ENCODE data around the gene ZNF593. TPM values are rescaled to one million over a fixed set of nuclear protein-coding genes. Genes with fewer than 3 reads are reported as not detected.

The ZNF593 gene
- 10 to 100 TPM; 10.4 to 41.6 (median 22.5) TPM for total RNA-seq

DNA sequence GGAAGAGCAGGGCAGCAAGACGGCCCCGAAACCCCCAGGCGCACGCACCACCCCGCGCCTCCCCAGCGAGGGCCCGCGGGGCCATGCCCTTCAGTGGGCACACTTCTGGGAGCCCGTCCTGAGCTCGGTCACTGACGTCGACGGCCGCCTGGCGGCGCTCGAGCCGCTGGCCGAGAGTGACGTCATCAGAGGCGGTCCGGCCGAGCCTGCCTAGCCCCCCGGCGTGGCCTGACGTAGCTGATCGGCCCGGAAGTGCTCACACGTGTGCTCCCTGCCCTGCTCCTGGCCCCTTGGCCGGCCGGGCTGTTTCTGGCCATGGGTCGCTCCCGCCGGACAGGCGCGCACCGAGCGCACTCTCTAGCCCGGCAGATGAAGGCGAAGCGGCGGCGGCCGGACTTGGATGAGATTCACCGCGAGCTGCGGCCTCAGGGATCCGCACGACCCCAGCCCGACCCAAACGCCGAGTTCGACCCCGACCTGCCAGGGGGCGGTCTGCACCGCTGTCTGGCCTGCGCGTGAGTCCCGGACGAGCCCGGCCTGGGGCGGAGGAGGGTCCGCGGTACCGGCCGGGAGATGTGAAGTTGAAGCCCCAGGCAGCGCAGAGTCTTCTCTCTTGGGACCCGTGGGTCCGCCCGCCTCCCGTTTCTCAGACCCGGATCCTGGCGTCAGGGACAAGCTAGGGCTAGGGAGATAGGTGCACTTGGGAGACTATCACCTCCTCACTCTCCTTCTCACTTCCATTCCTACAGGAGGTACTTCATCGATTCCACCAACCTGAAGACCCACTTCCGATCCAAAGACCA is at the start of gene ZNF593:
Gene ZNF593, plus strand, starts transcription at position 240 of the 803 bp plus-strand sequence. Its CDS starts 76 bp downstream, at position 316.
- Histone ChIP-seq H3K27me3 (no peaks in the 10 kb centered on the region), H3K27ac (replicated peaks in 1 of 4) (peak within 1 kb of the TSS; percentile 77 to 89 (median 77)), H3K36me3 (peaks cover 0 to 12% (median 7%) of the 10 kb centered on the region in 4 donors), H3K9me3 (no peaks in the 10 kb centered on the region), H3K4me3 (peak within 1 kb of the TSS; percentile 74 to 97 (median 91)), H3K4me1 (peaks cover 20 to 28% (median 24%) of the 10 kb centered on the region in 4 donors)
- DNase-seq (ENCODE audit: extremely low spot score), result peak; percentile 97
- WGBS, result 5% methylated on average over 14 of the region's 76 CpGs
- TF ChIP-seq POLR2AphosphoS5 (IDR thresholded peaks at IDR 0.05) (peak; percentile 83 to 85), EP300 (IDR thresholded peaks at IDR 0.05) (no peak), POLR2A (IDR thresholded peaks at IDR 0.05; ENCODE audit: low read depth) (peak; percentile 66)
- TF ChIP-seq, protein P1, sequence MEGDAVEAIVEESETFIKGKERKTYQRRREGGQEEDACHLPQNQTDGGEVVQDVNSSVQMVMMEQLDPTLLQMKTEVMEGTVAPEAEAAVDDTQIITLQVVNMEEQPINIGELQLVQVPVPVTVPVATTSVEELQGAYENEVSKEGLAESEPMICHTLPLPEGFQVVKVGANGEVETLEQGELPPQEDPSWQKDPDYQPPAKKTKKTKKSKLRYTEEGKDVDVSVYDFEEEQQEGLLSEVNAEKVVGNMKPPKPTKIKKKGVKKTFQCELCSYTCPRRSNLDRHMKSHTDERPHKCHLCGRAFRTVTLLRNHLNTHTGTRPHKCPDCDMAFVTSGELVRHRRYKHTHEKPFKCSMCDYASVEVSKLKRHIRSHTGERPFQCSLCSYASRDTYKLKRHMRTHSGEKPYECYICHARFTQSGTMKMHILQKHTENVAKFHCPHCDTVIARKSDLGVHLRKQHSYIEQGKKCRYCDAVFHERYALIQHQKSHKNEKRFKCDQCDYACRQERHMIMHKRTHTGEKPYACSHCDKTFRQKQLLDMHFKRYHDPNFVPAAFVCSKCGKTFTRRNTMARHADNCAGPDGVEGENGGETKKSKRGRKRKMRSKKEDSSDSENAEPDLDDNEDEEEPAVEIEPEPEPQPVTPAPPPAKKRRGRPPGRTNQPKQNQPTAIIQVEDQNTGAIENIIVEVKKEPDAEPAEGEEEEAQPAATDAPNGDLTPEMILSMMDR (IDR thresholded peaks at IDR 0.05), result peak; percentile 87 to 93 (median 92)
- intact Hi-C loops (cut with DNase I), result loop anchor here (2.0 to 5.0 kb wide), 2 partner anchors 65 to 152 kb away; partner anchors contain the start of gene CEP85

DNA sequence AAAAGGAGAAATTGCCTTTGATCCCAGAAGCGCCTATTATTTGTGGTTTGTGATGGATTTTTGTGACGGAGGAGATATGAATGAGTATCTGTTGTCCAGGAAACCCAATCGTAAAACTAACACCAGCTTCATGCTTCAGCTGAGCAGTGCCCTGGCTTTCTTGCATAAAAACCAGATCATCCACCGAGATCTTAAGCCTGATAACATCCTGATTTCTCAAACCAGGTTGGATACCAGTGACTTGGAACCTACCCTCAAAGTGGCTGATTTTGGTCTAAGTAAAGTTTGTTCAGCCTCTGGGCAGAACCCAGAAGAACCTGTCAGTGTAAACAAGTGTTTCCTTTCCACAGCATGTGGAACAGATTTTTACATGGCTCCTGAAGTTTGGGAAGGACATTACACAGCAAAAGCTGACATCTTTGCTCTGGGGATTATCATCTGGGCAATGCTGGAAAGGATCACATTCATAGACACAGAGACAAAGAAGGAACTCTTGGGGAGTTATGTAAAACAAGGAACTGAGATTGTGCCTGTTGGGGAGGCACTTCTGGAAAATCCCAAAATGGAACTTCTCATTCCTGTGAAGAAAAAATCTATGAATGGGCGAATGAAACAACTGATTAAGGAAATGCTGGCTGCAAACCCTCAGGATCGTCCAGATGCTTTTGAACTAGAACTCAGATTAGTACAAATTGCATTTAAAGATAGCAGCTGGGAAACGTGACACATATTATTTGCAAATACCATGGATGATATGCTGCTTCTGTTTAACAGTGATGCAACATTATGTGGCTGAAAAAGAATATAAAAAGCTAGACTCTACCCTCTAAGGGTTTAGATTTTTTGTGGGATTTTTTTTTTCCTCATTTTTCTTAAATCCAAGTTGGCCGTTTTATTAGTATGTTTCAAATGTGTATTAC is 47.6 kb upstream of the ZNF593 start:
- peaks cover 6 to 38% (median 14%) of the 10 kb centered on the region in 4 donors for H3K4me1 ChIP-seq
- TF ChIP-seq EP300 (IDR thresholded peaks at IDR 0.05), result no peak
- no peaks in the 10 kb centered on the region for H3K9me3 ChIP-seq
- no peak for DNase-seq (ENCODE audit: extremely low spot score)
- no peaks in the 10 kb centered on the region for H3K27me3 ChIP-seq
- WGBS, result 59% methylated on average over 8 of the region's 8 CpGs
- intact Hi-C loops (cut with DNase I), result no loop called here
- H3K36me3 ChIP-seq, result peaks cover 0 to 40% (median 21%) of the 10 kb centered on the region in 4 donors
- H3K4me3 ChIP-seq, result no peak overlapping the region
- H3K27ac ChIP-seq (replicated peaks in 1 of 4), result peak overlapping the region in 3 of 4 donors; percentile 3 to 16 (median 14)

DNA sequence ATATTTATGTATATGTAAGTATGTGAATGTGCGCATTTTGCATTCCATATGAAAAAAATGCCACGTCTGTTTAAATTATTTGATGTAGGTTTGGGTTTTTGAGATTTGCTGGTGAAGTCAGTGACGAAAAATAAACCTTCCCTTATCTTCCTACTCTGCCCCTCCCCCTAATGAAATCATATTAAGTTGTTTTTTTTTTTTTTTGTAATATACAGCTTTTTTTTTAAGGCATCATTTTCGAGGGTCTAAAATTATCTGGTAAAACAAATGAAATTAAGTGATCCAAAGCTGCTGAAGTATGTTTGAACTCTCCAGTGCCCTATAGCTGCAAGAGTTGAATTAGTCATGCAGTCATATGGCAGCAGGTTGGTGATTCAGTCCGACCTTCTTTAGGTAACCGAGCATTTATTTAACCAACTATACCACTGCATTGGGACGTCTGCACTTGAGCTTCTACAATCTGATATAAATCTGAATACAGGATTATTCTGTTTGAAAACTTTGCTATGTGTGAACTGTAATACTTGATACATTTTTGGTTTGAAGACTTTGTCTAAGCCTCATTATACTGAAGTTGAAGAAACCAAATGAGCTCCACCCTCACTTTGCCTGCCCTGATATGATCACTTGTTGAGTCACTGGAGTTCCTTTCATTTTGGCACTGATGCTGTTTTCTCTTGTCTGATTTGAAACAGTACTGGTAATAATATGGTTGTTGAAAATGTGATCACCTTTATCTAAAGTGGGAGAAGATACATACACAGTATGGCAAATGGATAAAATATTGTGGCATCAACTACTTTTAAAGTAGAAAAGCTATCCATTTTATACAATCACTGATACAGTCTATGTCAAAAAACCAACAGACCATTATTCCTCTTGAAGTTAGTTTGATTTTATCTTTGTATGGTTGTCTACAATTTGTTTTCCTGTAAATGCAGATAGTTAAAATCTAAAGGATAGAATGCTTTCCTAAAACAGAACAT is 46.4 kb upstream of the ZNF593 start:
- H3K27ac ChIP-seq (replicated peaks in 1 of 4), result no peak overlapping the region
- H3K4me3 ChIP-seq, result no peak overlapping the region
- no peaks in the 10 kb centered on the region for H3K9me3 ChIP-seq
- peaks cover 0 to 28% (median 12%) of the 10 kb centered on the region in 4 donors for H3K36me3 ChIP-seq
- no peaks in the 10 kb centered on the region for H3K27me3 ChIP-seq
- intact Hi-C loops (cut with DNase I), result no loop called here
- H3K4me1 ChIP-seq, result peaks cover 6 to 47% (median 16%) of the 10 kb centered on the region in 4 donors
- DNase-seq (ENCODE audit: extremely low spot score), result no peak
- WGBS, result 83% methylated on average over 7 of the region's 7 CpGs
- TF ChIP-seq POLR2AphosphoS5 (IDR thresholded peaks at IDR 0.05) (no peak), EP300 (IDR thresholded peaks at IDR 0.05) (no peak), POLR2A (IDR thresholded peaks at IDR 0.05; ENCODE audit: low read depth) (no peak)
- TF ChIP-seq, protein P1 (IDR thresholded peaks at IDR 0.05), result no peak

DNA sequence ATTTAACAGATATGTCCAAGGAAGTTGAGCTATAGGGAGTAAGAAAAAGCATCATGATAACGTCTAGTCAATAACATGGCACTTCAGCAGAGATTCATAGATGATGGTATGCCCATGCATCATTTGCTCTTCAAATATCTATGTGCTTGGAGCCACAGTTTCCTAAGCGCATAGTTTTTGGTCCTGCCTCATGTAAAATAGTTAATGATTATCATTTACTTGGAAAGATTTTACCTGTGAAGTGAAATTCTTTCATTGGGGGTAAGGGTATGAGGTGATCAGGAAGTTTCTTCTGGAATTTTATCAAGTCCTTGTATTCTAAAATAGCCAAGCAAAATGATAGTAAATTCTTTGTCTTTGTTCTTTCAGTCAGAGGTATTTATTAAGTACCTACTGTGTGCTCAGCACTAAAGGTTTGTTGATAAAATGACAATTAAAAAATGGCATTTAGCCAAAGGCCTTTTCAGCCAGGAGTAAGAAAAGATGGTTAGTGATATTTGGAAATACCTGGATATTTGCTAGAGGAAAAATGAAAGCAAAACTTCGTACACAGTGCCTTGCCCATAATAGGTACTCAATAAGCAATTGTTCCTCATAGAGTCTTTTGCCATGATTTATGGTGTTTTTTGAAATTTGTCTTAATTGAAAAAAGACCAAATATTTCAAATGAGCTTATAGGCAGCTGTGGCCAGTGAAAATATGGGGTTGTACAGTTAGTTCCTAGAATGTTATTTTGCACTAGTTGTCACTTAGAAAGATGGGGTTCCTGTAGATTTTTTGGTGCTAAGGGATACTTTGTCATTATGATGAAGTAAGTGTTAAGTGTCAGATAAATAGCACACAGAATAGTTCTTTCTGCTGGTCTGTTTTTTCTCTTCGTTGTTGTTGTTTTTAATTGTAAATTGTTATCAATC is 45.0 kb upstream of the ZNF593 start:
- Histone ChIP-seq H3K4me3 (no peak overlapping the region), H3K27me3 (no peaks in the 10 kb centered on the region), H3K4me1 (peaks cover 6 to 45% (median 16%) of the 10 kb centered on the region in 4 donors), H3K36me3 (peaks cover 0 to 14% (median 3%) of the 10 kb centered on the region in 4 donors), H3K9me3 (no peaks in the 10 kb centered on the region), H3K27ac (replicated peaks in 1 of 4) (no peak overlapping the region)
- intact Hi-C loops (cut with DNase I), result no loop called here
- no peak for DNase-seq (ENCODE audit: extremely low spot score)
- 72% methylated on average over 4 of the region's 4 CpGs for WGBS
- TF ChIP-seq POLR2A (IDR thresholded peaks at IDR 0.05; ENCODE audit: low read depth), result no peak
- TF ChIP-seq, protein P1 (IDR thresholded peaks at IDR 0.05), result no peak
- TF ChIP-seq EP300 (IDR thresholded peaks at IDR 0.05), result no peak
- TF ChIP-seq POLR2AphosphoS5 (IDR thresholded peaks at IDR 0.05), result no peak
